Body of pancreas (tissue), 4 donors: ENCODE data around the gene DMD. TPM values are rescaled to one million over a fixed set of nuclear protein-coding genes. Genes with fewer than 3 reads are reported as not detected.

Source experiments
- ATAC-seq: fragments of 150-250 bp; one replicate; pipeline ENCODE4 v1.9.1; 2016
- DNase-seq, 4 donors: peaks; one replicate each; pipeline ENCODE4 v3.0.0-alpha.2; 2019
- H3K27ac ChIP-seq, 4 donors: fragments of 200-600 bp; sonication (generic); 1 replicate in 3 of 4; 2 replicates in 1 of 4; pipeline versions ENCODE4 v1.5.1 to v1.6.1; 2016 to 2019; ENCODE audit warnings: mild to moderate bottlenecking in 1 of 4, mixed read lengths in 1 of 4, moderate library complexity in 1 of 4
- H3K27me3 ChIP-seq, 2 donors: fragments of 200-600 bp; sonication (generic); one replicate each; pipeline ENCODE4 v1.6.0; 2016; ENCODE audit warnings: mild to moderate bottlenecking in 1 of 2
- H3K36me3 ChIP-seq, 2 donors: fragments of 200-600 bp; sonication (generic); replicated peaks in 1 of 2; 2 replicates each; pipeline ENCODE4 v1.5.1; 2016; ENCODE audit warnings: low read depth in 2 of 2; ENCODE audit not compliant: insufficient read depth in 1 of 2
- H3K4me1 ChIP-seq: fragments of 200-600 bp; sonication (generic); one replicate; pipeline ENCODE4 v1.6.0; 2016
- H3K4me3 ChIP-seq, 2 donors: fragments of 200-600 bp; sonication (generic); 1 replicate in 1 of 2; 2 replicates in 1 of 2; pipeline ENCODE4 v1.5.1; 2016 to 2019
- H3K9me3 ChIP-seq, 3 donors: fragments of 200-600 bp; sonication (generic); 1 replicate in 2 of 3; 2 replicates in 1 of 3; pipeline ENCODE4 v1.5.1; 2016
- CTCF ChIP-seq, 7 experiments: fragments of 450-650 bp in 4 of 7; fragments of 200-600 bp in 3 of 7; sonication (generic) in 3 of 7; IDR thresholded peaks; one replicate each; pipeline ENCODE4 v1.5.1; 2016 to 2019; ENCODE audit warnings: antibody characterized with exemption in 7 of 7
- POLR2A ChIP-seq, 3 donors: fragments of 450-650 bp; IDR thresholded peaks; one replicate each; pipeline ENCODE4 v1.6.1; 2016; ENCODE audit warnings: antibody characterized with exemption in 3 of 3, mild to moderate bottlenecking in 2 of 3
- WGBS, 2 donors: methylation state at CpG; one replicate each; pipeline ENCODE4 v1.1.5; 2017; 5-methylcytosine and 5-hydroxymethylcytosine counted together
- intact Hi-C: fragments of 100-400 bp; cut with DNase I; formaldehyde crosslinking; loops from one replicate; pipeline ENCODE4 v1.15.1; 2023
- total RNA-seq, 2 donors: library from RNA; depleted of rRNA; stranded (reverse); fragments of >200 nt; gene quantifications; one replicate each; pipeline ENCODE4 v1.1.0, GENCODE V29; 2016

Gene DMD
- total RNA-seq, 2 donors from 2014 or later, result 28.5 to 38.6 TPM

GRCh38 chrX:31374786-31375185 lies 1836.6 kb downstream of the DMD start:
- no peak overlapping the region for H3K27ac ChIP-seq
- TF ChIP-seq POLR2A (IDR thresholded peaks at IDR 0.05) (no peak), CTCF (IDR thresholded peaks at IDR 0.05) (no peak)
- H3K4me3 ChIP-seq, result no peak overlapping the region
- H3K4me1 ChIP-seq, result no peaks in the 10 kb centered on the region
- WGBS, 2 donors, result 70 to 93% methylated on average over 4 of the region's 4 CpGs
- no peaks in the 10 kb centered on the region for H3K9me3 ChIP-seq
- DNase-seq, result no peak
- no peak for ATAC-seq
- no peaks in the 10 kb centered on the region for H3K36me3 ChIP-seq
- intact Hi-C loops, result no loop called here
- no peaks in the 10 kb centered on the region for H3K27me3 ChIP-seq

- 74 to 88% methylated on average over 4 to 5 of the region's 5 CpGs for WGBS, 2 donors
- DNase-seq, result no peak
- no peak for ATAC-seq
- intact Hi-C loops, result no loop called here
- H3K36me3 ChIP-seq, result no peaks in the 10 kb centered on the region
- no peak overlapping the region for H3K4me3 ChIP-seq
- TF ChIP-seq CTCF (IDR thresholded peaks at IDR 0.05) (no peak), POLR2A (IDR thresholded peaks at IDR 0.05) (no peak)
- no peaks in the 10 kb centered on the region for H3K9me3 ChIP-seq
- no peak overlapping the region for H3K27ac ChIP-seq
- H3K4me1 ChIP-seq, result no peaks in the 10 kb centered on the region
- H3K27me3 ChIP-seq, result no peaks in the 10 kb centered on the region
Measured at GRCh38 chrX:31371956-31372355, 1839.4 kb downstream of the DMD start.

- no peak overlapping the region for H3K4me3 ChIP-seq
- H3K27ac ChIP-seq, result no peak overlapping the region
- ATAC-seq (no peak), DNase-seq (no peak)
- TF ChIP-seq POLR2A (IDR thresholded peaks at IDR 0.05) (no peak), CTCF (IDR thresholded peaks at IDR 0.05) (no peak)
- 33 to 45% methylated on average over 3 of the region's 3 CpGs for WGBS, 2 donors
- no peaks in the 10 kb centered on the region for H3K27me3 ChIP-seq
- no peaks in the 10 kb centered on the region for H3K36me3 ChIP-seq
- intact Hi-C loops, result no loop called here
- H3K9me3 ChIP-seq, result no peaks in the 10 kb centered on the region
- no peaks in the 10 kb centered on the region for H3K4me1 ChIP-seq
Measured at GRCh38 chrX:31367816-31368215, 1843.5 kb downstream of the DMD start.

GRCh38 chrX:31366041-31366440 lies 1845.3 kb downstream of the DMD start:
- no peak for DNase-seq
- Histone ChIP-seq H3K4me1 (no peaks in the 10 kb centered on the region), H3K27me3 (no peaks in the 10 kb centered on the region), H3K36me3 (no peaks in the 10 kb centered on the region), H3K9me3 (no peaks in the 10 kb centered on the region), H3K27ac (no peak overlapping the region), H3K4me3 (no peak overlapping the region)
- ATAC-seq, result no peak
- intact Hi-C loops, result no loop called here
- TF ChIP-seq CTCF (IDR thresholded peaks at IDR 0.05) (no peak), POLR2A (IDR thresholded peaks at IDR 0.05) (no peak)
- 48 to 68% methylated on average over 7 of the region's 7 CpGs for WGBS, 2 donors

- intact Hi-C loops, result no loop called here
- no peak for ATAC-seq
- no peaks in the 10 kb centered on the region for H3K36me3 ChIP-seq
Measured at GRCh38 chrX:31356275-31357212, 1854.8 kb downstream of the DMD start.

More at GRCh38 chrX:31356275-31357212, 1854.8 kb downstream of the DMD start:
- H3K9me3 ChIP-seq, result no peaks in the 10 kb centered on the region
- 41 to 49% methylated on average over 5 of the region's 5 CpGs for WGBS, 2 donors
- no peaks in the 10 kb centered on the region for H3K27me3 ChIP-seq
- no peak overlapping the region for H3K4me3 ChIP-seq
- TF ChIP-seq POLR2A (IDR thresholded peaks at IDR 0.05) (no peak), CTCF (IDR thresholded peaks at IDR 0.05) (no peak)
- no peaks in the 10 kb centered on the region for H3K4me1 ChIP-seq
- no peak overlapping the region for H3K27ac ChIP-seq
- no peak for DNase-seq
